PC-9 (cell line): ENCODE data around the gene TECTB.

Experiments
- CTCF ChIP-seq: fragments of 200-600 bp; sonication (generic); conservative IDR thresholded peaks from 2 replicates; pipeline ENCODE4 v1.6.1; 2017; ENCODE audit warnings: mixed run types, antibody characterized with exemption, mild to moderate bottlenecking, moderate library complexity
- EZH2 ChIP-seq: fragments of 200-600 bp; sonication (generic); IDR thresholded peaks from 2 replicates; pipeline ENCODE4 v1.8.0; 2017; ENCODE audit warnings: antibody characterized with exemption, low read depth

- TF ChIP-seq EZH2 (no peak), CTCF (no peak)
These were observed 40.4 kb upstream of the TECTB start for GRCh38 chr10:112242769-112243168.
